PC-3 (cell line): ENCODE measurements around the gene NFIC.

ENCODE experiments used
- EZH2 ChIP-seq: fragments of 300-600 bp; sonication (generic); IDR thresholded peaks from one replicate; pipeline ENCODE4 v1.6.1; 2017; ENCODE audit warnings: antibody characterized with exemption, mild to moderate bottlenecking, low read length; ENCODE audit not compliant: unreplicated experiment
- TF ChIP-seq, protein P1 (sequence below): fragments of 300-600 bp; sonication (generic); conservative IDR thresholded peaks from 2 replicates; pipeline ENCODE4 v1.5.1; 2017; ENCODE audit warnings: antibody characterized with exemption, low read depth, mild to moderate bottlenecking, low read length

DNA sequence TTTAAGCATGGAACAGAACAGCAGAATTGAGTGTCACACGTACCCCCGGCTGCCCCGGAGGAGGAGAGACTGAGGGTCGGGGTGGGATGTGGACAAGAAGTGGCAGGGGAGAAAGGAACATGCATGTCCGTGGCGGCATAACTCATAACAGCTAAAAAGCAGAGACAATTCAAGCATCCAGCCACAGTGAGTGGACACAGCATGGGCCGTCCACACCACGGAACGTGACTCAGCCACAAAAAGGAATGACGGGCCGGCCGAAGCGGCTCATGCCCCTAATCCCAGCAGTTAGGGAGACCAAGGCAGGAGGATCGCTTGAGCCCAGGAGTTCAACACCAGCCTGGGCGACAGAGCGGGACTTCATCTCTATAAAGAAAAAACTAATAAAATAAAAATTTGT is 126.5 kb downstream of the NFIC start:
- TF ChIP-seq, protein P1, sequence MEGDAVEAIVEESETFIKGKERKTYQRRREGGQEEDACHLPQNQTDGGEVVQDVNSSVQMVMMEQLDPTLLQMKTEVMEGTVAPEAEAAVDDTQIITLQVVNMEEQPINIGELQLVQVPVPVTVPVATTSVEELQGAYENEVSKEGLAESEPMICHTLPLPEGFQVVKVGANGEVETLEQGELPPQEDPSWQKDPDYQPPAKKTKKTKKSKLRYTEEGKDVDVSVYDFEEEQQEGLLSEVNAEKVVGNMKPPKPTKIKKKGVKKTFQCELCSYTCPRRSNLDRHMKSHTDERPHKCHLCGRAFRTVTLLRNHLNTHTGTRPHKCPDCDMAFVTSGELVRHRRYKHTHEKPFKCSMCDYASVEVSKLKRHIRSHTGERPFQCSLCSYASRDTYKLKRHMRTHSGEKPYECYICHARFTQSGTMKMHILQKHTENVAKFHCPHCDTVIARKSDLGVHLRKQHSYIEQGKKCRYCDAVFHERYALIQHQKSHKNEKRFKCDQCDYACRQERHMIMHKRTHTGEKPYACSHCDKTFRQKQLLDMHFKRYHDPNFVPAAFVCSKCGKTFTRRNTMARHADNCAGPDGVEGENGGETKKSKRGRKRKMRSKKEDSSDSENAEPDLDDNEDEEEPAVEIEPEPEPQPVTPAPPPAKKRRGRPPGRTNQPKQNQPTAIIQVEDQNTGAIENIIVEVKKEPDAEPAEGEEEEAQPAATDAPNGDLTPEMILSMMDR = no peak
- TF ChIP-seq EZH2 = no peak
